ENCODE results near the gene TENT5A.

TENT5A gene

DNA sequence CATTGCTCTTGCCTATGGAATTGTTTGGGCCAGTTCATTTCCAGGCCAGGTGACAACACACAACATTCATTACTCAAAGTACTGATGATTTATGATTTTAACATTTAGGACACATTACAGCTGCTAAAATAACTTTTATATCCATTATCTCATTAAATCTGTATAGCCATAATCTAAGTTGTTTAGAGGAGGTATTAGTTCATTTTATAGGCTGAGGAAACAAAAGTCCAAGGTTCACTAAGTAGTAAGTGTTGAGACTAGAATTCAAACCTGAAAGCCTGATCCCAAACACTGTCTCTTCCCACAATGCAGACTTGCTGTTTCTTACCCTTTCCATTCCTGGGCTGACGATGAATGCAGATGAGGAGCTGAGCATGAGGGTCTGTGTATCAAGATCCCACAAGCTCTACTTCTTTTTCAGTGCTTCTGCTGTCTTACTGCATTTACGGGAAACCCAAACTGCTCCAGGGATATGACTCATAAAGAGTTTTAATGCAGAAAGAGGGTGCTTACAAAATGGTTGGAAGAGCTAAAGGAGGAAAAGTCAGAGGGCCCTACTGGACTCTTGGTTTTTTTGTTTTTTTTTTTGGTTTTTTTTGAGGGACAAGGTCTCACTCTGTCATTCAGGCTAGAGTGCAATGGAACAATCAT, 17.9 kb downstream of the TENT5A start:
- H3K9ac ChIP-seq (ENCODE audit: low read length): no peak overlapping the region
- no peaks in the 10 kb centered on the region for H3K36me3 ChIP-seq (ENCODE audit: control insufficient read depth, insufficient read depth, low read length, severe bottlenecking)
- no peaks in the 10 kb centered on the region for H3K4me1 ChIP-seq (ENCODE audit: control insufficient read depth, insufficient read depth, low read length)
- H3K27me3 ChIP-seq (replicated peaks; ENCODE audit: control insufficient read depth, insufficient read depth, low read length): no peaks in the 10 kb centered on the region
- no peak for DNase-seq (ENCODE audit: low read depth)
- H3K9me3 ChIP-seq (ENCODE audit: control insufficient read depth, low read length): peaks cover 6% of the 10 kb centered on the region
- H3K4me3 ChIP-seq (ENCODE audit: low read length): no peak overlapping the region

DNA sequence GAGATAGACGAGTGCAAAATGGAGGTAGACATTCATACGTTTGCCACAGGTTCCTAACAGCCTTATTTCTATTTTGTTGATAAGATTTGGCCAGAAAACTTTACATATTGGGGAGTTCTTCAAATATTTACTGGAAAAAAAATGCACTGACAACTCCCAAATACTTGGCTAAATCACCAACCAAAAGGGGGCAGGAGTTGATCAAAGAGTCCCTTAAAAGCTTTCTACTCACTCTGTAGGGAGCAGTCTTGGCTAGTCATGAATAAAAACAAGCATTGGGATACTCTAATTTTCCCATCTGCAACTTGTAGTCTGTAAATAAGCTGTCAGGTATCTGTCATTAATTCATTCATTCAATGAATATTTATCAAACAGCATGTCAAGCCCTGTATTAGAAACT, 18.4 kb downstream of the TENT5A start:
- no peak for DNase-seq (ENCODE audit: low read depth)
- Histone ChIP-seq H3K9ac (ENCODE audit: low read length) (no peak overlapping the region), H3K4me3 (ENCODE audit: low read length) (no peak overlapping the region), H3K36me3 (ENCODE audit: control insufficient read depth, insufficient read depth, low read length, severe bottlenecking) (no peaks in the 10 kb centered on the region), H3K4me1 (ENCODE audit: control insufficient read depth, insufficient read depth, low read length) (no peaks in the 10 kb centered on the region), H3K9me3 (ENCODE audit: control insufficient read depth, low read length) (peaks cover 6% of the 10 kb centered on the region), H3K27me3 (replicated peaks; ENCODE audit: control insufficient read depth, insufficient read depth, low read length) (no peaks in the 10 kb centered on the region)

DNA sequence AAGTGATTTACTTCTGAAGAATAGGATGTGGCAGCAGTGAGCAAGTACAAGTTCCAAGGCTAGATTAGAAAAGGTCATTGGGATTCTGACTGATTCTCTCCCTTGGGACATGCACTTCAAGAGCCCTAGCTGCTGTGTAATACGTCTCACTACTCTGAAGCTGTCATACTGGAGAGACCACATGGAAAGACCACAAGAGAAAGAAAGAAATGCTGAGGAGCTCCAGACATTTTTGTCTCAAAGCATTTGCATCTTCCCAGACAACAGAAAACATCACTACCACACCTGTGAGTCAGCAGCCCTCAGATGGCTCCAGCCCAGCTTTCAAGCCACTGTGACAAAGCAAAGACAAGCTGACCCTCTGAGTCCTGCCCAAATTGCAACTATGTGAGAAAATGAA, 20.7 kb downstream of the TENT5A start:
- Histone ChIP-seq H3K4me3 (ENCODE audit: low read length) (no peak overlapping the region), H3K9ac (ENCODE audit: low read length) (no peak overlapping the region), H3K36me3 (ENCODE audit: control insufficient read depth, insufficient read depth, low read length, severe bottlenecking) (no peaks in the 10 kb centered on the region), H3K27me3 (replicated peaks; ENCODE audit: control insufficient read depth, insufficient read depth, low read length) (no peaks in the 10 kb centered on the region), H3K4me1 (ENCODE audit: control insufficient read depth, insufficient read depth, low read length) (no peaks in the 10 kb centered on the region), H3K9me3 (ENCODE audit: control insufficient read depth, low read length) (peaks cover 6% of the 10 kb centered on the region)
- no peak for DNase-seq (ENCODE audit: low read depth)

DNA sequence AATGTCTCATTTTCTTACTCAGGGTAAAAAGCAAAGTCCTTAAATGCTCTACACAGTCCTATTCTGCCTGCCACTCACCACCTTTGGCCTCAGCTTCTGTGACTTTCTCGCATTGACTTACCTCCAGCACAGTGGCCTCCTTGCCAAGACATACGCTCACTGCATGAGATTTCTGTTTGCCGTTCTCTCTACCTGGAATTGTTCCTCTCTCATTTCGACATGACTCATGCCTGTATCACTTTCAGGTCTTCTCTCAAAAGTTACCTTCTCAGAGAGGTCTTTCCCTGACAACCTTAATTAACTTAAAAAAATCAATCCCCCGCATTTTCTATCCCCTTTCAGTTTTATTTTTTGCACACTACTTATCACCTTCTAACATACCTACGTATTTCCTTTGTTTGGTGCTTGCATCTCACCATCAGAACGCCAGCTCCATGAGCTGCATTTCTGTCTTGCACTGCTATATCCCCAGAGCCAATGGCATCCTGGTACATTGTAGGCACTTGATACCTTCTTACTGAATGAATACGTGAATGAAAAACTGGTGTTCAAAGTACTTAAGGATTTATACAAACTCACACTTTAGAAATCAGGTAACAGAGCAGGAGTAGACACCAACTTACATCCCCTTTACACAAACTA, 24.5 kb downstream of the TENT5A start:
- H3K9ac ChIP-seq (ENCODE audit: low read length): no peak overlapping the region
- no peak overlapping the region for H3K4me3 ChIP-seq (ENCODE audit: low read length)
- H3K9me3 ChIP-seq (ENCODE audit: control insufficient read depth, low read length): no peaks in the 10 kb centered on the region
- H3K27me3 ChIP-seq (replicated peaks; ENCODE audit: control insufficient read depth, insufficient read depth, low read length): no peaks in the 10 kb centered on the region
- DNase-seq (ENCODE audit: low read depth): no peak
- no peaks in the 10 kb centered on the region for H3K4me1 ChIP-seq (ENCODE audit: control insufficient read depth, insufficient read depth, low read length)
- no peaks in the 10 kb centered on the region for H3K36me3 ChIP-seq (ENCODE audit: control insufficient read depth, insufficient read depth, low read length, severe bottlenecking)

DNA sequence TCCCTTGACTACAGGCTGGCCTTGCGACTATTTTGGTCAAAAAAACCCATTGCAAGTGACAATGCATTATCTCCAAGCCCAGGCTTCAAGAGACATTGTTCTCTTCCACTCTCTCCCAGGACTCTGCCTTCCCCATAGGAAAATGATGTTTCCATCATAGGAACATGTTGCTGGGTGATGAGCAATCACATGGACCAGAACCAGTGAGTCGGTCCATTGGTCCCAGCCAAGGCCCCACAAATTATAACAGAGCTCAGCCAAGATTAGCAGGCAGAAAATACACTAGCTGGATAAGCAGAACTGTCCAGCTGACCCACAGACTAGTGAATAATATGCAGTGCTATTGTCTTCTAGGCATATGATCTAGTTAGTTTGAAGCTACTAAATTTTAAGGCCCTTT, 27.4 kb downstream of the TENT5A start:
- Histone ChIP-seq H3K4me3 (ENCODE audit: low read length) (no peak overlapping the region), H3K9ac (ENCODE audit: low read length) (no peak overlapping the region), H3K27me3 (replicated peaks; ENCODE audit: control insufficient read depth, insufficient read depth, low read length) (no peaks in the 10 kb centered on the region), H3K9me3 (ENCODE audit: control insufficient read depth, low read length) (no peaks in the 10 kb centered on the region), H3K4me1 (ENCODE audit: control insufficient read depth, insufficient read depth, low read length) (no peaks in the 10 kb centered on the region), H3K36me3 (ENCODE audit: control insufficient read depth, insufficient read depth, low read length, severe bottlenecking) (no peaks in the 10 kb centered on the region)
- DNase-seq (ENCODE audit: low read depth): no peak

DNA sequence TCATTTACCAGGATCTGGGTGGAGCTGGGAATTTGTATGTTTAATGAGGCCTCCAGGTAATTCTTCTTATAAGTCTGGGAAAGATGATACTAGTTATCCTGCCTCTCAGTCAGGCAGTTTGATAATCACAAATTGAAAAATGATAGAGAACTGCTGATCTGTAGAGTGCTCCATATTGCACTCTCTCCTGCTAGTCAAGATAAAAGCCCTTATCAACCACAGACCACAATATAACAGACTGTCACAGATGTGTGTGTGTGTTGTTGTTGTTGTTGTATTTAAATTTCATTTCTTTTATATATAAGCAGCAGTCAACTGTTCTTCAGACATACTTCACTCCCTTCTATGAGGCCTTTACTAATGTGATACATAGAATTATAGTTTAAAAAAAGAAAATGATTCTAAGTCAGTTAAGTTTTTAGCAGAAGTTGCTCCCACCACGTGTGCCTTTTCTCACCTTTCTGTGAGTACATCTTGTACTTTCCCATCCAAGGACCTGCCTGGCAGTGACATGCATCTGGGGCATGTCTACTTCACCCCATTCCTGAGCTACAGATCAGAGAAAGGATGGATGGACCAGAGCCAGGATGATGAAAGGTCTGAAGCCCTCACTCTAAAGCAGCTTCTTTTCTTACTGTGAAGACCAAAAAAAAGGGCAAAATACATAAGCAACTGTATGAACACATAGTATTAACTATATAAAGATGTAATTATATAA, 29.8 kb downstream of the TENT5A start:
- Histone ChIP-seq H3K4me3 (ENCODE audit: low read length) (no peak overlapping the region), H3K36me3 (ENCODE audit: control insufficient read depth, insufficient read depth, low read length, severe bottlenecking) (no peaks in the 10 kb centered on the region), H3K4me1 (ENCODE audit: control insufficient read depth, insufficient read depth, low read length) (no peaks in the 10 kb centered on the region), H3K9me3 (ENCODE audit: control insufficient read depth, low read length) (no peaks in the 10 kb centered on the region), H3K9ac (ENCODE audit: low read length) (no peak overlapping the region), H3K27me3 (replicated peaks; ENCODE audit: control insufficient read depth, insufficient read depth, low read length) (no peaks in the 10 kb centered on the region)
- no peak for DNase-seq (ENCODE audit: low read depth)

DNA sequence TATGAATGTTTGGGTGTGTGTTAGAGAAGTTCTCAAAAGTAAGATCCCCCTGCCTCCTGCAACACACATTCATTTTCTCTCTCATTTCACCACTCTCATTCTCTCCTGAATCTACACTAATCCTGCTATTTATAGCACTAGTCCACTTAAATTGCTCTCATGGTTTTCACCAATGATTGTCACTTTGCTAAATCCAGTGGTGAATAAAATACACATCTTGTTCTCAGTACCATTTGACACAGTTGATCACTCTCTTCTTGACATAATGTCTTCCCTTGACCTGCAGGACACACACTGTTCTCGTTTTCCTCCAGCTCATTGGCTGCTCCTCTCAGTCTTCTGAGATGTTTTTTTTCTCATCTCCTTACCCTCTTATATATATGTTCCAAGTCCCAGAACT, 32.1 kb downstream of the TENT5A start:
- no peak overlapping the region for H3K9ac ChIP-seq (ENCODE audit: low read length)

DNA sequence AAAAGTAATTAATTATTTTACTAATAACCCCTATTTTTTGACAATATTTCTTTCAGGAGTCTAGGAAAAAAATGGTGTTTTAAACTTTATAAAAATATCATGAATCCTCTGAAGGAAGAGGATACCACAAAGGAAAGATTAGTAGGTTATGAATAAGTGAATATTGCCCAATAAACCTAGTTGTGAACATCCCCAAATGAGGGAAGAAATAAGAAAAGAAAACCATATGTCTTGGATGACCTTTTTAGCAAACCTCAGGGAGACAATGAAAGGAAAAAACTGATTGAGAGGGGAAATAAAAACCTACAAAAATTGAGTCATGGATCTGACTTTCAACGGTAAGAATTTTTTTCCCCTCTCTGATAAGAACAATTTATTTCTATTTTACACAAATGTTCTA, 34.4 kb downstream of the TENT5A start:
- Histone ChIP-seq H3K36me3 (ENCODE audit: control insufficient read depth, insufficient read depth, low read length, severe bottlenecking) (no peaks in the 10 kb centered on the region), H3K27me3 (replicated peaks; ENCODE audit: control insufficient read depth, insufficient read depth, low read length) (no peaks in the 10 kb centered on the region), H3K9me3 (ENCODE audit: control insufficient read depth, low read length) (no peaks in the 10 kb centered on the region), H3K4me3 (ENCODE audit: low read length) (no peak overlapping the region), H3K9ac (ENCODE audit: low read length) (no peak overlapping the region), H3K4me1 (ENCODE audit: control insufficient read depth, insufficient read depth, low read length) (no peaks in the 10 kb centered on the region)
- no peak for DNase-seq (ENCODE audit: low read depth)

More for the DNA sequence above, 32.1 kb downstream of the TENT5A start:
- no peaks in the 10 kb centered on the region for H3K9me3 ChIP-seq (ENCODE audit: control insufficient read depth, low read length)
- no peaks in the 10 kb centered on the region for H3K27me3 ChIP-seq (replicated peaks; ENCODE audit: control insufficient read depth, insufficient read depth, low read length)
- DNase-seq (ENCODE audit: low read depth): no peak
- H3K36me3 ChIP-seq (ENCODE audit: control insufficient read depth, insufficient read depth, low read length, severe bottlenecking): no peaks in the 10 kb centered on the region
- no peak overlapping the region for H3K4me3 ChIP-seq (ENCODE audit: low read length)
- H3K4me1 ChIP-seq (ENCODE audit: control insufficient read depth, insufficient read depth, low read length): no peaks in the 10 kb centered on the region

DNA sequence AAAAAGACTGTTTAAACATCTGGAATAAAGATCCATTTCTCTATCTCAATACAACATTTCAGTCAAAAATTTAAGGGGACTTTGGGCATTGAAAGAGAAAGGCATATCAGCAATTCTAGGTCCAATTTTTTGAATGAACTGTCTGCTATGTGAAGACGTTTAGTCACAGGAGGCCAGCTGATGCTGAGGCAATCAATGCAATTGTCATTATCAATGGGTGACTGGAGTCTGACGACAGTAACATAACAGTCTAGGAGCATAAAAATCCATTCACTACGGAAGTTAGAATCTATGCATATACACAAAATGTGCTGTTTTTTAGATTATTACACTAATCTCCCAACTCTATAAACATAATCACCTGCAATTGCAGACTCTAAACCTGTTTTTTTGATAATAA, 37.8 kb downstream of the TENT5A start:
- no peak for DNase-seq (ENCODE audit: low read depth)
- no peaks in the 10 kb centered on the region for H3K4me1 ChIP-seq (ENCODE audit: control insufficient read depth, insufficient read depth, low read length)
- no peak overlapping the region for H3K4me3 ChIP-seq (ENCODE audit: low read length)
- no peaks in the 10 kb centered on the region for H3K36me3 ChIP-seq (ENCODE audit: control insufficient read depth, insufficient read depth, low read length, severe bottlenecking)
- no peaks in the 10 kb centered on the region for H3K27me3 ChIP-seq (replicated peaks; ENCODE audit: control insufficient read depth, insufficient read depth, low read length)
- H3K9me3 ChIP-seq (ENCODE audit: control insufficient read depth, low read length): no peaks in the 10 kb centered on the region
- H3K9ac ChIP-seq (ENCODE audit: low read length): no peak overlapping the region

DNA sequence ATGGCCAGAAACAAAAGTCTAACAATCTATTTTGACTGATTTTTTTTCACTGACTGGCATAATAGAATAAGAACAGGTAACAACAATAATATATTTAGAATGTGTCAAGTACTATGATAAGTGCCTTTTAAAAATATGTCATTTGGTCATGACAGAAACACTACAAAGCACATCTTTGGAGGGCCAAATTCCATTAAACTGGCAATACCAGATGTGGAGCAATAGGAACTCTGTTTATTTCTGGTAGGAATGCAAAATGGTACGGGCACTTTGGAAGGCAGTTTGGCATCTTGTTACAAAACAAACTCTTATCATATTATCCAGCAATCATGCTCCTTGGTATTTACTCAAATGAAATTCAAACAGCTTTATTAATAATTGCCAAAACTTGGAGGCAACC, 39.3 kb downstream of the TENT5A start:
- no peaks in the 10 kb centered on the region for H3K27me3 ChIP-seq (replicated peaks; ENCODE audit: control insufficient read depth, insufficient read depth, low read length)
- H3K4me3 ChIP-seq (ENCODE audit: low read length): no peak overlapping the region
- H3K9me3 ChIP-seq (ENCODE audit: control insufficient read depth, low read length): no peaks in the 10 kb centered on the region
- no peak for DNase-seq (ENCODE audit: low read depth)
- no peak overlapping the region for H3K9ac ChIP-seq (ENCODE audit: low read length)
- no peaks in the 10 kb centered on the region for H3K4me1 ChIP-seq (ENCODE audit: control insufficient read depth, insufficient read depth, low read length)
- H3K36me3 ChIP-seq (ENCODE audit: control insufficient read depth, insufficient read depth, low read length, severe bottlenecking): no peaks in the 10 kb centered on the region

DNA sequence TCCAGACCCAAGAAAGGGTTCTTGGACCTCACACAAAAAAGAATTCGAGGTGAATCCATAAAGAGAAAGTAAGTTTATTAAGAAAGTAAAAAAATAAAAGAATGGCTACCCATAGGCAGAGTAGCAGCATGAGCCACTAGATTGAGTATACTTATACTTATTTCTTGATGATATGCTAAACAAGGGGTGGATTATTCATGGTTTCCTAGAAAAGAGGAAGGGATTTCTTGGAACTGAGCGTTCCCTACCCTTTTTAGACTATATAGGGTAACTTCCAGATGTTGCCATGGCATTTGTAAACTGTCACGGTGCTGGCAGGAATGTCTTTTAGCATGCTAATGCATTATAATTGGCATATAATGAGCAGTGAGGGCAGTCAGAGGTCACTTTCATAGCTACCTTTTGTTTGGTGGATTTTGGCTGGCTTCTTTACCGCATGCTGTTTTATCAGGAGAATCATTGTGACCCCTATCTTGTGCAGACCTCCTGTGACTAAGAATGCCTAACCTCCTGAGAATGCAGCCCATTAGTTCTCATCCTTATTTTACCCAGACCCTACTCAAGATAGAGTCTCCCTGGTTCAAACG, 44.3 kb downstream of the TENT5A start:
- Histone ChIP-seq H3K4me3 (ENCODE audit: low read length) (no peak overlapping the region), H3K36me3 (ENCODE audit: control insufficient read depth, insufficient read depth, low read length, severe bottlenecking) (no peaks in the 10 kb centered on the region), H3K4me1 (ENCODE audit: control insufficient read depth, insufficient read depth, low read length) (no peaks in the 10 kb centered on the region), H3K9me3 (ENCODE audit: control insufficient read depth, low read length) (no peaks in the 10 kb centered on the region), H3K9ac (ENCODE audit: low read length) (no peak overlapping the region), H3K27me3 (replicated peaks; ENCODE audit: control insufficient read depth, insufficient read depth, low read length) (no peaks in the 10 kb centered on the region)
- no peak for DNase-seq (ENCODE audit: low read depth)

All from adipocyte (in vitro differentiated cells).